GM19372 (cell line): ENCODE data around the gene GPSM1.

Experiments
- ATAC-seq: cut with Tn5 transposase; IDR thresholded peaks from one replicate; pipeline ENCODE4 v1.9.1; 2021; ENCODE audit warnings: mild to moderate bottlenecking, low read depth, moderate library complexity; ENCODE audit not compliant: unreplicated experiment

Gene GPSM1

DNA sequence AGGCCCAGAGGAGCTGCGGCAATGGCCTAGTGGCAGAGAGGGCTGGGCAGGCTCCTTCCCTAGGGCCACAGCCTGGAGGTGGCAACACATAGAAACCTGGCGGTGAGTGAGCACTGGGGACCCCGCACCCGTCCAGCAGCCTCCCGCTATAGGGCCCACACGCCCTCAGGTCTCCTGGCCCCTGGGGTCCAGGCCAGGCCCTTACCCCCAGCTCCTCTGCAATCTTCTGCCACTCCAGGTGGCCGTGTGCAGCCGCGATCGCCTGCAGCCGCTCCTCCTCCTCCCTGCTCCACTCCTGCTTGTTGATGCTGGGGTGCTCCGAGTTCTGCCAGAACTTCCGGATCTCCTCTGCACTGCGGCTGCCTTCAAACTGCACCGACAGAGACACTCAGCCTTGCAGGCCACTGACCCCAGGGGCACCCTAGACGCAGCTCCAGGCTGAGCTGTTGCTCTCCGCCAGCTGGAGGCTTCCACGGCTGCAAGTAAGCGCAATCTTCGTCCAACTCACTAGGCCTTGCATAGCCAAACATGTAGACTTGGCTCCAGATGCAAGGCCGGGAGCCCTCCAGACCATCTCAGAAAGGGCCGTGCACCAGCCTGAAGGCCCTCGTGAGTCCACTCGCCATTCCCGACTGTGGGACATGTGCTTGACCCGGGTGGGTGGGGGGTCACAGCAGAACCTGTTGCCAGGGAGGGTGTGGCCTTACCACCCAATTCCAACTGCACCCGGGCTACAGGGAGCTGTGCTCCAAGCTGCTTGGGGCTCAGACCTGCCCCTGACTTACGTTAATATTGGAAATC, 64.6 kb downstream of the GPSM1 start:
- no peak for ATAC-seq

DNA sequence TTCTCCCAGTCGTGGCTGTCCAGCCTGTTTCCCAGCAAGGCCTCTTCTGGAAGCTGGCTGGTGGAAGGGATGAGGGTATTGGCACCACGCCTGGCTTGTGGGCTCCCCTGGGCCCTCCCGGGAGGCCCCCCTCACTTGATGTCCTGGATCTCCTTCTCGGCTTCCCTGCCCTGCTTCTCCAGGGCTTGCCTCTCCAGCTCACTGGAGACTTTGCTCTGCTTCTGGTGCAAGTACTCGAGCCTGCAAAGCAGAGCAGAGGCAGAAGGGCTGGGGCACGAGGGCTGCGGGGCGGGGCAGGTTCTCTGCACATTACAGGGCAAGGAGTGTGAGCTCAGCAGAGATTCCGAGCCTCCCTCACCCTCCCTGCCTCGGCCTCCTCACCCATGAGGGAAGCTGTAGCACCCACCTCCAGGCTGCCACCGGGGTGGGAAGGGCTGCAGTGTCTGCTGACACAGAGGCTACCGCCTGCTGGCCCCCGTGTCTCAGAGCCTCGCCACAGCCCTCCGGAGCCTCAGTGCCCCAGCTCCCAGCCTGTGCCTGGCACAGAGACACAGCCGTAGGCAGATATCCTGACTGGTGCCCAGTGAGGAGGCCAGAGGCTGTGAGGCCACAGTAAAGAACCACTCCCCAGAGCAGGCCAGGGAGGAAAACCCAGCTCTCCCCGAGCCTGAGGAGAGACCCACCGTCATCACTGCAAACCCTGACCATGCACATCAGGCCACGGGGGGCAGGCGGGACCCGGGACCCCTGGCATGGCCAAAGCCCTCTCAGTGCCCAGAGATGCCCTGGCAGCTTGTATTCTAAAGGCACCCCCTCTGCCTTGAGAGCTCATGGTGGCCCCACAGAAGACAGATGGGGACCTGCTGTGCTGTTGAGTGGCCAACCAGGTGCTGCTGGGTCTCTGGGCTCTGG, 65.5 kb downstream of the GPSM1 start:
- no peak for ATAC-seq

DNA sequence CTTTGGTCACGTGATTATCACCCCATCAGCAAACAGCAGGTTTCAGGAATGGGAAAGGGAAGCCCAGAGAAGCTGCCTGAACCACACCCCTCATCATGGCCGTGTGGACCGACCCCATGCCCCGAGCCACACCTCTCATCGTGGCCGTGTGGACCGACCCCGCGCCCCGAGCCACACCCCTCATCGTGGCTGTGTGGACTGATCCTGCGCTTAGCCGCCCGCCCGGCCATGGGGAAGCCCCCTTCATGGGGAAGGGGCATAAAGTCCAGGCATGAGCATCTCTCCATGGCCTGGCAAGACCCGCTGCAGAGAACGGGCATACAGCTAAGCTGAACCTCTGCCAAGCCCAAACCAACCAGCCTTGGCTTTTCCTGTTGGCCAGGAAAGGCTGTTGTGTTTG, 66.2 kb downstream of the GPSM1 start:
- no peak for ATAC-seq

DNA sequence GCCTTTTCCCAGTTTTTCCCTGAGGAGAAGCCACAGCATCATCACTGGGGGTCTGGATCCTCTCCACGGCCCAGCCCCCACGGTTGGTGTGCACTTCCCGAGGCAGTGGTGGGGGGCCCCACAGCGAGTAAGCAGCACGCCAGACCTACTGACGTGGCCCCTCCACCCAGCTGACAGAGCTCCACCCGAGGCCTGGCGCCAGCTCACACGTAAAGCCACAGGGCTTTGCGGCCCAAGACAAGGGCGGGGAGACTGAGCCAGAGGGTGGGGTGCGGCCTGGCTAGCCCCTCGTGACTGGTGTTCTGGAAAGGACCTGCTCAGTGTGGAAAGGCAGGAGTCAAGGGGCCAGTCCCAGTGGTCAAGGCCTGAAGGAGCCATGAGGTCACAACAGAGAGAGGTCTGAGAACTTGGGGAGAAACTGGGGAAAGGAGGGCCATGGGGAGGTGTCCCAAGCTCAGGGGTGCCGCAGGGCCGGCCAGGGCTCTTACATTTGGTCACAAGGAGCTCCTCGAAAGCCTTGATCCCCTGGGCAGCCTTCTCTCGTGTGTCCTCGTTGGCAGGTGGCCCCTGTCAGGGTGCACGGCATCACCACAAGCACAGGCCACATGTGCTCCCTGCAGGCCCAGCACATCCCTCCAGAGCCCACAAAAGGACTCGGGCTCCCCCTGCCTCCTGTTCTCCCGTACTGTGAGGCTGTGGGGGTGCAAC, 67.1 kb downstream of the GPSM1 start:
- ATAC-seq, result no peak

DNA sequence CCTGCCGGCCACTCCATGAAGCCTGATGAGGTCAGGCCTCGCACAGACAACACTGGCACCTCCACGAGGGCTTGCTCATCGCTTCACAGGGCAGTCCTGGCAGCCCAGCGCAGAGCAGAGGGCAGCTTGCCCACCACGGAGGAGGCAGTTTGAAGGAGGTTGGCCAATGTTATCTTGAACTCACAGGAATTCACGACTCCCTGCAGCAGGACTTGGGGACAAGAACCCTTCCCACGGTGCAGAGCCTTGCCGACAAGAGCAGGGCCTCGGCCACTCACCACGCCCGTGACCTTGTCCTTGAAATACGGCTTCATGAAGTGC, 67.6 kb downstream of the GPSM1 start:
- no peak for ATAC-seq

DNA sequence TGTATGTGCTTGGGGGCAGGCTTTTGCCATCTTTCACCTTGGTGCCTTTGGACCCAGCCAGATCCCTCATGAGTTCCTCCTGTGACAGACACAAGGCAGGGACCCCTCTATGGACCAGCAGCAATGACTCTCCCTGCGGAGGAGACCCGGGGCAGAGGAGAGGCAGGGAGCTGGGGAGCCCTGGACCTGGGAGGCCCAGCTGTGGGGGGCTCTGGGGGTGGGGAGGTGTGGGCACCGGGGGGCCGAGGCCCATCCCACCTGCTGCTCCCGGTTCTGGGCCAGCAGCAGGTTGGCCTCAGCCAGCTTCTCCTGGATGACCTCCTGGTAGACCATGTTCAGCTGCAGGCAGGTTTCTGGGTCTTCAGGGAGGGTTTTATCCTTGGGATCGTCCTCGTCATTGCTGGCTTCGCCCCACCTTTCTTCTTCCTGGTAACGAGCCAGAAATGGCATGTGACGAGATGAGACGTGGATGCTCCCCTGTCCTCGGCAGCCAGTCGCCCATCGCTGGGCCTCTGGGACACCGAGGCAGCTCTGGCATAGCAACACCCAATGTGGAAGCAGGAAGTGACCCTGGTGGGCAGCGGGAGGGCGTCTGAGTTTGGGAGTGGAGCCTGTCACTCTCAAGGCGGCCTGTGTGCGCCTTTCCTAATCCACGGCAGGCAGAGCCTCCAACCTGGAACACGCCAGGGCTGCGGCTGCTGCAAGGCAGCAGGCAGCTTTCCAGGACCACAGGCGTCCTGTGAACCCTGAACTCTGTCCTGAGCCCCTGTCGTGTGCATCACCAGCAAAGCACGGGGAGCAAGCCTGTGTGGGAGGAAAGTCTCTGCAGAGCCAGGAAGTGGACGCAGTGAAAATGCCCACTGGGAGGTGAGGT, 68.2 kb downstream of the GPSM1 start:
- no peak for ATAC-seq

DNA sequence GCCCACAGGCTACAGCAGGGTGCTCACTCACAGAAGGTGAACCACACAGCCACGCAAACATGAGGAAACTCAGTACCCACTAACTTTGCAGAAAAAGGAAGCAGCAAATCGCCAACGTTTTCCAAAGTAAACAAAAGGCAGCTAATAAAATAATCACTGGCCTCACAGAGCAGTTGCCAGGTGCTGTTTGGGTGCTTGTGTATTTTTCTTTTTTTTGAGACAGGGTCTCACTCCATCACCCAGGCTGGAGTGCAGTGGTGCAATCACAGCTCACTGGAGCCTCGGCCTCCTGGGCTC, 68.8 kb downstream of the GPSM1 start:
- ATAC-seq, result no peak

DNA sequence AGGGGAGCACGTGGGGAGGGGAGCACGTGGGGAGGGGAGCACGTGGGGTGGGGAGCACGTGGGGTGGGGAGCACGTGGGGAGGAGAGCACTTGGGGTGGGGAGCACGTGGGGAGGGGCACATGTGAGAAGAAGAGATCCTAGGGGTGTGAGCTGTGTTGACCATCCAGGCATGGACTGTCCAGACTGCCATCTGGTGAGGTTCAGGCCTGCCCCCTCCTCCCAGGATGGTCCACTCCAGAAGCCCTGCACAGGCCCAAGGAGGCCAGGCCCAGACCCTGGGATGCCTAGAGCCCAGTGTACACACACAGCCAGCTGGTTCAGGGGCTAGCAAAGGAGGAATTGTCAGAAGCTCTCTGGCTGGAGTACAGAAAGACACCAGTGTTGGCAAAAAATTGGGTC, 70.3 kb downstream of the GPSM1 start:
- ATAC-seq, result no peak

DNA sequence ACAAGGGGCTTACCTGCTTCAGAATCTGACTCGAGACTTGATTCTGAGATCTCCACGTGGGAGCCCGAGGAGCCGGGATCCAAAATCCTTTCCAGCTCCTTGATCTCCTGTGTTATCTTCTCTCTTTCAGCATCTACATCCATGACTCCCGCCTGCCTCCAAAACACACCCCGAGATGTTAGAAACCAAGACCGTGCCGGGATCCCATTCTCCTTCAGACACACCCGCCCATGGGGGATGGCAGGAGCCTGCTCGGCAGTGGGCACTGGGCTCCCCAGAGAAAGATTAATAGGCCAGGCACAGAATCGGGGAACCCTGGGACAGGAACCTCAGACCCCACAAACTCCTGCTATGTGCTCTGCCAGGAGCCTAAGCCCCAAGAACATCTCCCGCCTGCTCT, 70.9 kb downstream of the GPSM1 start:
- no peak for ATAC-seq

DNA sequence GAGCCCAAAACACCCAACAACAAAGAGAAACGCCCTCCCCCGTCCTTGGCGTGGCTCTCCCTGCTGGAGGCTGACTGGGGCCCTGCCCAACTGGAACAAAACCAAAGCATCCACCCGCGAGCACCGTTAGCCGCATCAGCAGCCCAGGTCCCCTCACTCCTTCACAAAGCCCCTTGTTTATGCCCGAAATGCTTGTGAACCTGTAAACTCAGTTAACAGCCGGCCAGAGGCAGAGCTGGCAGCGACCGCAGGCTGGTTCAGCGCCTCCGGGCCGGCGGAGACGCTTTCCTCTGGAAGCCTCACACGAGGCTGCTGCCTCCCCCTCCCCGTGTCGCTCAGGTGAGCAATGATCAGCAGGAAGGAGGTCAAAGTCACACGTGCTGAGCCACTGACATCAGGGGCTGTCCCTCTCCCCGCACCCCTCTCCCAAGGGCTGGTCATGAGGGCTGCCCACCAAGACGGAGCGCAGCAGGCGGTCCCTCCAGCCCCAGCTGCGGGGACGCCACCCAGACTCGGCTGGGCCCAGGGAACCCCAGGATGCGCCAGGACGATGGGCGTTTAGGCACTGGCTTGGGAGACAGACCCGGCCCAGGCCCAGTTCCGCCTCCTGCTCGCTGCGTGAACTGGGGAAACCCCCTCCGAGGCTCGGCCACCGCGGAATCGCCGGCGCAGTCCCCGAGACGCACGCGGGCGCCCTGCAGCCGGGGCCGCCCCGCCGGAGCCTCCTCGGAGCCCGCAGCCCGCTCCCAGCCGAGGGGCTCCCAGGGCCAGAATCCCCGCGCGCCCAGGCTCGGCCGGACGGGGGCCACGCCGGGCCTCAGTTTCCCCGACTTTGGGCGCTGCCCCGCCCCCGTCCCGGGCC, 72.1 kb downstream of the GPSM1 start:
- ATAC-seq, result peak; percentile 41

DNA sequence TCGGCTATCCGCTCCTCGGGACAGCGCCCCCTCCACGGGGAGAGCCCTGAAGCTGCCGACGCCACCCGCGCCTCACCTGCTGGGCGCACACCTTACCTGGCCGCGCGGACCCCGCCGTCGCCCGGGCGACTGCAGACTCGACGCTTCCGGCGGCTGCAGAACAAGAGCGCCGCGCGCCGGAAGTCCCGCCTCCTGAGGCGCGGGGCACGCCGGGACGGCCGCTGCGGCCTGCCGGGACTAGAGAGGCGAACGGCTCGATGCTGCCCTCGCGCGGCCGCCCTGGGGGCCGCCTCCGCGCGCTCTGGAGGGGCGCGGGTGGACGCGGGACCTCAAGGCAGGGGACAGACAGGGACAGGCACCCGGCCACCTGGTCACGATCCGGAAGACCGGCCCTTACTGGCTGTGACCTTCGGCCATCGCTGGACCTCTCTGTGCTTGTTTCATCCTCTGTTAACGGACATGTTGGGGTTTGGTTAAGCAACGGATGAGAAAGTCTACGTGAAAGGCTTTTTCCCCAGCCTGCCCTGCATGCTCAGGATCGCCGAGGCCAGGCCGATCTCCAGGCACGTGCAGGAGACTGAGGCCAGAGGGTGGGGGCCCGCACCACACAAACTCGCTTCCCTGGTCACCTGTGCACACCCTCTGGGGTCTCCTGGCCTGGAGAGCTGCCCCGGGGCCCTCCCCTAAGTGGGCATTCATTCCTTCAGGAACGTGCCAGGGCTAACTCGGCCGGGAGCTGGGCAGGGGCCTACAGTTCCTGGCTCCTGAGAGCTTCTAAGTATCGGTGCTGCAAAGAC, 72.9 kb downstream of the GPSM1 start, which contains the start of gene SNAPC4:
Gene SNAPC4 (minus strand): TSS at position 133 of the 797 bp plus-strand sequence. CDS start 1,742 bp downstream, outside the sequence.
- ATAC-seq, result peak; percentile 57

DNA sequence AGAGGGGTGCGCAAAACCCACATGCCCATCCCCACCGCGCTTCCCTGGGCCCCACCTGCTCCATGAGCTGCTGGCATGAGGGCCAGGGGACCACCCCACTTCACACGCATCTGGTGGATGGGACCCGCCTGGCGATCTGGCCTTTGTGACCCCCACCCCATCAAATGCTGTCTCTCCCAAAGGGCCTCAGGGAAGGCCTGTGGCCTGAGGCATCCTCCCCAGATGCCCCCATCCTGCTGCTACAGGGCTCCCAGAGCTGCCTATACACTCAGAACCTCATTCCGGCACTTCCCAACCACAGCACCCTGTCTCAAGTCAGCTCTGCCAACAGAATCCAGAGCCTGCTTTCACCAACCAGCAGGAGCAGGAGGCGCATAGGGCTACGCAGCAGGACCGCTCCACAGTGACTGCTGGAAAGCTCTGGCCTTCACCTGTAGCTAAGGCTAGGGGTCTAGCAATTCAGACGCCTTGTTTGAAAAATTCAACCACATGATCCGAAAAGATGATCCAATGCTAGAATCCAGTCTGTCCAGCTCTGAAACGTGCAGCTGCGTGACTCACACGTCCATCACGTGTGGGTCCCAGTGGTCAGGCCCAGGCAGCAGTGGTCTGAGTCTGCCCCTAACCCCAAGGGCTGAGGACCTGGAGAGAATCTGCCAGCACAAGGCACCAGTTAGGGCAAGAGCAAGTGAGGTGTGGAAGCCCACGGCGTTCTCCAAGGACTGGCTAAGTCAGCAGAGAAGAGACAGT, 74.0 kb downstream of the GPSM1 start:
- no peak for ATAC-seq

DNA sequence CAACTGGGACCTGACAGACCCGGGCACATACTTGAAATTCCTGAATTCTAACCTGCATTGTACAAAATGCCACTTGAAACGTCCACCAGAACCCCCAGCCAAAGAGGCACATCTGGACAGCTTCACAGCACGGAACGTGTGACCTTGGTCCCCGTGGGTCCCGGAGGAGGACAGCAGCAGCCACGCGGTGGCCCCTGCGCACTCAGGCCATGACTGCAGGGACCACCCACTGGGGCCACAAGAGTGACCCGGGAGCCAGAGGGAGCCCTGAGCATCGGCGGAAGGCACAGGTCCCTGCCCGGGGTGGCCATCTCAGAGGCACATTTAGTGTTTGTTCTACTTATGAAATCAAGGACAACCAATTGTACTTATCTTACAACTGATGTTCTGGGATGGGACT, 74.7 kb downstream of the GPSM1 start:
- ATAC-seq, result no peak

DNA sequence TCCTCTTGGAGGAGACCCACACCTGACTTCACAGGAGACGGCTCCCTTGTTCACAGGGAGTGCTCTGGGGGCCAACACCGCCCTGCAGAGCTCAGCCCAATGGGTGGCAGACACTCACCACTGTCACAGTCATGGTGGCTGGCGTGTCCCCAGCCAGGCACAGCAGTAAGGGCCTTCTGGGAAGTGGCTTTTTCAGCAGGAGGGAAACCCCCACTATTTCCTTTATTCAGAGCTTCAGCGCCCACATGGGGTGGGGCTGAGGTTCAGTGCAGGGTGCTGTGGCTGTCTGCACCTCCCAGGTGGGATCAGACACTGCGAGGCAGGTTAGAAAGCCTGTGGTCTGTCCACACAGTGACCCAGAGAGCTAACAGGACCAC, 76.2 kb downstream of the GPSM1 start:
- ATAC-seq, result no peak

DNA sequence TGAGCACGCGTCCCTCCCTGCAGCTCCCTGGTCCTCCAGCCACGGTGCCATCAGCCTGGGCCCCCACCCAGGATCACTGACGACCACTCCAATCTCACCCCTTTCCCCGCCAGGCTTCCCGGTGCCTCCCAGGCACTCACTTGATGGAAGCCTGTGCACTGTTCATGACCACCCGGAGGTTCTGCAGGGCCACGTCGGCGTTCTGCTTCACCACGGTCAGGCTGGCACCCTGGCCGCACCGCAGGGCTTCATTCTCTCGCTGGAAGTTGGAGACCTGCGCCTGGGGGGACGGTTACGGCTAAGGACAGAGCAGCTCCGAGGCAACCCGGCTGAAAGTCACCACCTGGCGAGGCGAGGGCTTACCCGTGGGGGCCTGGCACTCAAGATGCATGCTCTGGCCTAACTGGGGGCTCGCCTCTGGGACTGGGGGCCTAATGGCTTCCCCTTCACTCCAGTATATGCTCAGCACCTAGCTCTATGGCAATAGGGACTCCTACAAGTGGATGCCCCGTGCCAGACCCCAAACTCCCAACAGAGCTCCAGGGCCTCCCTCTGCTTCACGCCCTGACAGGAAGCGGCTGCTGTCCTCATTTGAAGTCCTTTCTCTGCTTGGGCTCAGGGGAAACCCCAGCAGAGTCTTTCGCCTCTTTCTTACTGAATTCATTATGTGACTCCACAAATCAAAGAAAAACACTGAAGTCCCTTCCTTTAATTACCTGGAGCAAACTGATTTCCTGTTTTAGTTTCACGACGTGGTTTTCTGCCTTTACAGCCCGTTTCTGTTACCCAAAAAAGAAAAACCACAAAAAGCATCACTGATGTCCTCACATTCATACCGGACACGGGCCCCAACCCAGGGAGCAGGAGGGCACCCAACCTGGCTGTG, 76.8 kb downstream of the GPSM1 start:
- no peak for ATAC-seq

DNA sequence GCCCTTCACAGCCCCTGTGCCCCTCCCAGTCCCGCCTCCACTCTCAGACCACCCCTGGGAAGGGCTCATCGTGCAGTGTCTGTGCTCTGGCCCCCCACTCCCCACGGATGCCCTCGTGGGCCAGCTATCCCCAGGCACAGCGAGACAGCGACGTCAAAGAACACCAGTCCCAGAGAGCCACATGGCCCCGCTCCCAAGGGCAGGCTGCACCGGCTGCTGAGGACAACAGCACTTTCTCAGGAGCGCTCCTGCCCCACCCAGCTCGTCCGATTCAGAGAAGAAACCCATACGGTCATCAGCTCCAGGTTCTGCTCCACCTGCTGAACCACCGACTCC, 77.4 kb downstream of the GPSM1 start:
- ATAC-seq, result no peak

DNA sequence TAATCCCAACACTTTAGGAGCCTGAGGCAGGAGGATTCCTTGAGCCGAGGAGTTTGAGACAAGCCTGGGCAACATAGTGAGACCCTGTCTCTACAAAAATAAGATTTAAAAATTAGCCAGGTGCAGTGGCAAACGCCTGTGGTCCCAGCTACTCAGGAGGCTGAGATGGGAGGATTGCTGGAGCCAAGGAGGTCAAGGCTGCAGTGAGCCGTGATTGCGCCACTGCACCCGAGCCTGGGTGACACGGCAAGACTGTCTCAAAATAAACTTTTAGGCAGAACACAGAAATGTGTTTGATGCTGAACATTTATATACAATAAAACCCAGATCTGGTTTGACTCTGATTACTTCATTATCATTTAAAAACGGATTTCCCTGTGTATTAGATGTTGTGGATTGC, 78.1 kb downstream of the GPSM1 start:
- no peak for ATAC-seq
